ENCODE measurements around the gene ADGRB2. TPM values are rescaled to one million over a fixed set of nuclear protein-coding genes. Genes with fewer than 3 reads are reported as not detected.

ADGRB2 gene
- total and polyA plus RNA-seq, 2 donors (not counting 1 experiment from before 2014, with no cell fraction given) = 4.4 to 10.4 TPM

DNA sequence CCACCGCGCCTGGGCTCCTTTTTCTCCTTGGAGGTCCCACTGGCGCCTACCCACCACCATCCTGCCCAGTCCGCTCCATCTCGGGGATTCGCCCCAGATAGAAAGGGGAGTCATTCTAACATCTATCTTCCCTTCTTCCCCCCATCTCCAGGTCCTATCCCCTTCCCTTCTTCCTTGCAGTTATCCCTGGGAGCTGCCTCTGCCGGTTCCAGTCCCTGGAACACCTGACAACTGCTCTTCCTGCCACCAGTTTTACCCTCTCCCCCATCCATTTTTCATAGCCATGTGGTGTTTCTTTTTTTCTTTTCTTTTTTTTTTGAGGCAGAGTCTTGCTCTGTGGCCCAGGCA is 48.3 kb downstream of the ADGRB2 start:
- Histone ChIP-seq H3K79me2 (ENCODE audit: control insufficient read depth, insufficient read depth, low read length) (no peaks in the 10 kb centered on the region), H3K9ac (ENCODE audit: insufficient read depth, low read length) (no peak overlapping the region), H3K9me3 (ENCODE audit: control insufficient read depth, insufficient read depth, low read depth, low read length) (no peaks in the 10 kb centered on the region), H2AFZ (ENCODE audit: low read length) (peak overlapping the region; percentile 21), H3K27me3 (ENCODE audit: control insufficient read depth, insufficient read depth, low read length) (peaks cover 14% of the 10 kb centered on the region), H3K4me3 (replicated peaks in 1 of 4; ENCODE audit: control extremely low read depth in 1 of 4, insufficient read depth in 1 of 4, low read depth in 3 of 4, low read length in 4 of 4) (peak overlapping the region in 1 of 4 experiments; percentile 46), H3K4me2 (ENCODE audit: extremely low read depth, insufficient read depth, low read length) (peak overlapping the region; percentile 83), H4K20me1 (ENCODE audit: control insufficient read depth, extremely low read depth, insufficient read depth, low read length) (no peaks in the 10 kb centered on the region), H3K36me3 (ENCODE audit: control insufficient read depth, insufficient read depth, low read length) (no peaks in the 10 kb centered on the region), H3K27ac (ENCODE audit: insufficient read depth, low read length) (no peak overlapping the region), H3K4me1 (ENCODE audit: control insufficient read depth, extremely low read depth, insufficient read depth, low read length) (peaks cover 30% of the 10 kb centered on the region)
- no peak for DNase-seq (ENCODE audit: low read depth in 2 of 2)
- TF ChIP-seq EZH2 (IDR thresholded peaks at IDR 0.05; ENCODE audit: low read length, missing control alignments) = no peak
- TF ChIP-seq, protein P1, sequence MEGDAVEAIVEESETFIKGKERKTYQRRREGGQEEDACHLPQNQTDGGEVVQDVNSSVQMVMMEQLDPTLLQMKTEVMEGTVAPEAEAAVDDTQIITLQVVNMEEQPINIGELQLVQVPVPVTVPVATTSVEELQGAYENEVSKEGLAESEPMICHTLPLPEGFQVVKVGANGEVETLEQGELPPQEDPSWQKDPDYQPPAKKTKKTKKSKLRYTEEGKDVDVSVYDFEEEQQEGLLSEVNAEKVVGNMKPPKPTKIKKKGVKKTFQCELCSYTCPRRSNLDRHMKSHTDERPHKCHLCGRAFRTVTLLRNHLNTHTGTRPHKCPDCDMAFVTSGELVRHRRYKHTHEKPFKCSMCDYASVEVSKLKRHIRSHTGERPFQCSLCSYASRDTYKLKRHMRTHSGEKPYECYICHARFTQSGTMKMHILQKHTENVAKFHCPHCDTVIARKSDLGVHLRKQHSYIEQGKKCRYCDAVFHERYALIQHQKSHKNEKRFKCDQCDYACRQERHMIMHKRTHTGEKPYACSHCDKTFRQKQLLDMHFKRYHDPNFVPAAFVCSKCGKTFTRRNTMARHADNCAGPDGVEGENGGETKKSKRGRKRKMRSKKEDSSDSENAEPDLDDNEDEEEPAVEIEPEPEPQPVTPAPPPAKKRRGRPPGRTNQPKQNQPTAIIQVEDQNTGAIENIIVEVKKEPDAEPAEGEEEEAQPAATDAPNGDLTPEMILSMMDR (conservative IDR thresholded peaks at IDR 0.05 in 1 of 2, IDR thresholded peaks at IDR 0.05 in 1 of 2; ENCODE audit: low read depth in 1 of 2, low read length in 2 of 2) = no peak

DNA sequence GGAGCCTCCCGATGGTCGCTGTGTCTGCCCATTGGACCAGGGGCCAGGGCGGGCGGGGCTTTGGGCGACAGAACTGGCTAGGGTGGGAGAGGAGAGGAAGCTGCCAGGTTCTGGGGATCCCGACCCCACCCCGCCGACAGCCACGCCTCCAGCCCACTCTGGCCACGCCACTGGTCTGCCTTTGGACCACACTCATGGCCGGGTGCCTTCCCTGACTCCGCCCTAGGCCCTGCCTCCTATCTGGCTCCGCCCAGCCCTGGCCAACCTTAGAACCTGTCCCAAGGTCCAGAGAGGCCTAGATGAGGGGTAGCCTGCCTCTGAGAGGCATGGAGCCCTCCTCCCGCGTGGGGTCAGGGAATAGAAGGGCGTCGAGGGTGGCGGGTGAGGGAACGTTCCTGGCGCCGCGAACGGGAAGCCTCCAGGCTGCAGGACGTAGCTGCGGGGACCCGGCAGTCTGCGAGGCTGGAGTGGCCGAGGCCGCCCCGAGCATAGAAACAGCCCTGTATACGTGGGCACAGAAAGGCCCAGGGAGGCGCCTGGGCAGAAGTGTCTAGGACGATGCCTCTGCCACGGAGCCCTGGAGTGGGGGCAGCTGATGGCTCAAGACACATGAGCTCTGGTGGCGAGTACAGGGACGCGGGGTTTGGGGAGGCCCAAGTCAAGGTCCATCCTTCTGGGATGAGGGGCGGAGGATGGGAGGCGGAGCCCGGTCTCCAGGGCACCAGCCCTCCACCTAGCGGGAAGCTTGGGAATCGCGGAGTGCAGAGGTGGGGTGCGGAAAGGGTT is 48.9 kb downstream of the ADGRB2 start:
- H3K4me3 ChIP-seq (replicated peaks in 1 of 4; ENCODE audit: control extremely low read depth in 1 of 4, insufficient read depth in 1 of 4, low read depth in 3 of 4, low read length in 4 of 4) = peak overlapping the region; percentile 15 to 46 (median 20)
- peak overlapping the region; percentile 83 for H3K4me2 ChIP-seq (ENCODE audit: extremely low read depth, insufficient read depth, low read length)
- no peaks in the 10 kb centered on the region for H3K79me2 ChIP-seq (ENCODE audit: control insufficient read depth, insufficient read depth, low read length)
- peaks cover 30% of the 10 kb centered on the region for H3K4me1 ChIP-seq (ENCODE audit: control insufficient read depth, extremely low read depth, insufficient read depth, low read length)
- TF ChIP-seq, protein P1 (conservative IDR thresholded peaks at IDR 0.05 in 1 of 2, IDR thresholded peaks at IDR 0.05 in 1 of 2; ENCODE audit: low read depth in 1 of 2, low read length in 2 of 2) = peak; percentile 86 to 96
- TF ChIP-seq EZH2 (IDR thresholded peaks at IDR 0.05; ENCODE audit: low read length, missing control alignments) = no peak
- H3K27ac ChIP-seq (ENCODE audit: insufficient read depth, low read length) = peak overlapping the region; percentile 86
- H3K36me3 ChIP-seq (ENCODE audit: control insufficient read depth, insufficient read depth, low read length) = no peaks in the 10 kb centered on the region
- H2AFZ ChIP-seq (ENCODE audit: low read length) = peak overlapping the region; percentile 87
- no peaks in the 10 kb centered on the region for H3K9me3 ChIP-seq (ENCODE audit: control insufficient read depth, insufficient read depth, low read depth, low read length)
- DNase-seq (ENCODE audit: low read depth in 2 of 2) = peak; percentile 89 to 91
- peaks cover 14% of the 10 kb centered on the region for H3K27me3 ChIP-seq (ENCODE audit: control insufficient read depth, insufficient read depth, low read length)
- peak overlapping the region; percentile 69 for H3K9ac ChIP-seq (ENCODE audit: insufficient read depth, low read length)
- no peaks in the 10 kb centered on the region for H4K20me1 ChIP-seq (ENCODE audit: control insufficient read depth, extremely low read depth, insufficient read depth, low read length)

- Histone ChIP-seq H4K20me1 (ENCODE audit: control insufficient read depth, extremely low read depth, insufficient read depth, low read length) (no peaks in the 10 kb centered on the region), H3K4me1 (ENCODE audit: control insufficient read depth, extremely low read depth, insufficient read depth, low read length) (peaks cover 30% of the 10 kb centered on the region), H3K79me2 (ENCODE audit: control insufficient read depth, insufficient read depth, low read length) (no peaks in the 10 kb centered on the region), H3K4me2 (ENCODE audit: extremely low read depth, insufficient read depth, low read length) (peak overlapping the region; percentile 61), H3K9ac (ENCODE audit: insufficient read depth, low read length) (peak overlapping the region; percentile 69), H3K4me3 (replicated peaks in 1 of 4; ENCODE audit: control extremely low read depth in 1 of 4, insufficient read depth in 1 of 4, low read depth in 3 of 4, low read length in 4 of 4) (peak overlapping the region in 2 of 4 experiments; percentile 12 to 27), H3K9me3 (ENCODE audit: control insufficient read depth, insufficient read depth, low read depth, low read length) (no peaks in the 10 kb centered on the region), H3K27me3 (ENCODE audit: control insufficient read depth, insufficient read depth, low read length) (peaks cover 14% of the 10 kb centered on the region), H3K36me3 (ENCODE audit: control insufficient read depth, insufficient read depth, low read length) (no peaks in the 10 kb centered on the region), H3K27ac (ENCODE audit: insufficient read depth, low read length) (peak overlapping the region; percentile 86), H2AFZ (ENCODE audit: low read length) (no peak overlapping the region)
- TF ChIP-seq, protein P1 (conservative IDR thresholded peaks at IDR 0.05 in 1 of 2, IDR thresholded peaks at IDR 0.05 in 1 of 2; ENCODE audit: low read depth in 1 of 2, low read length in 2 of 2) = peak; percentile 37 to 47
- TF ChIP-seq EZH2 (IDR thresholded peaks at IDR 0.05; ENCODE audit: low read length, missing control alignments) = no peak
- peak; percentile 70 to 78 for DNase-seq (ENCODE audit: low read depth in 2 of 2)
Observed at GRCh38 chr1:31714442-31715086, 49.6 kb downstream of the ADGRB2 start.
